Endometrium (tissue), 2 donors: ENCODE results near the gene EBI3.
"Not testable (repeated sequence)": the region's sequence is repeated elsewhere in the genome, so short reads cannot be mapped to it uniquely, and the experiment has no call there.

ENCODE experiments used
- FAIRE-seq: peaks from 2 replicates; lab custom pipeline; 2012; peaks lifted over from hg19 to GRCh38; lab: Jason Lieb, UNC
- donor health status: control.
- donor health status: control.

Gene EBI3

GRCh38 chr19:4278419-4279266, 49.3 kb downstream of the EBI3 start, which contains the start of gene SHD:
SHD (plus strand) TSS chr19:4279266; CDS start chr19:4280064, 798 bp downstream.
- FAIRE-seq, result no peak

- FAIRE-seq, result no peak
Observed at GRCh38 chr19:4279267-4279529, 49.9 kb downstream of the EBI3 start.

- no peak for FAIRE-seq
Observed at GRCh38 chr19:4279530-4280422, 50.5 kb downstream of the EBI3 start.

- FAIRE-seq, result no peak
Observed at GRCh38 chr19:4284176-4284958, 55.0 kb downstream of the EBI3 start.

GRCh38 chr19:4284974-4285373, 55.7 kb downstream of the EBI3 start:
- no peak for FAIRE-seq

- FAIRE-seq, result not testable (repeated sequence)
Observed at GRCh38 chr19:4286141-4286540, 56.8 kb downstream of the EBI3 start.
